Bone marrow (tissue), 2 donors: ENCODE data around the gene AFP.

ENCODE experiments used
- DNase-seq, 2 donors: peaks; one replicate each; lab custom pipeline; 2025; lab: John Stamatoyannopoulos, UW

Gene AFP

DNA sequence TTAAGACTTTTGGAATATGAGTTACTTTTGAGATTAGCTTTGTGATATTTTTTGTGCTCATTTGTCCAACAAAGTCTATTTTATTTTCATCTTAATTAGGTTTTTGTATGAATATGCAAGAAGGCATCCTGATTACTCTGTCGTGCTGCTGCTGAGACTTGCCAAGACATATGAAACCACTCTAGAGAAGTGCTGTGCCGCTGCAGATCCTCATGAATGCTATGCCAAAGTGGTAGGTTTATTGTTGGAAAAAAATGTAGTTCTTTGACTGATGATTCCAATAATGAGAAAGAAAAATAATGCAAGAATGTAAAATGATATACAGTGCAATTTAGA, 21.1 kb upstream of the AFP start:
- DNase-seq, result no peak

DNA sequence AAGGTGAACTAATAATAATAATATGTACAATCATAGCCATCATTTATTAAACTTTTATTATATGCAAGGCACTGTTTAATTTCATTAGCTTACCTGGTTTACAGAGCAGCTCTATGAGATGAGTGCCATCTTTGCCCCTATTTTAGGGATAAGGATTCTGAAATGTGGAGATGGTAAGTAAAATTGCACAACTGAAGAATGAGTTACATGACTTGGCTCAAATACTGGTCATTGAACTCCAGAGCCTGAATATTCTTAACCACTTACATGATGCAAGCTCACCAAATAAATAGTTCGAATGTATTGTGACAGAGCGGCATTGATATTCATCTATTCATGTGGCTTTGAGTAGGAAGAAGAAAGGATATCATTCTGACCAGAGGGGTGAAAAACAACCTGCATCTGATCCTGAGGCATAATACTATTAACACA, 20.2 kb upstream of the AFP start:
- DNase-seq, result no peak

DNA sequence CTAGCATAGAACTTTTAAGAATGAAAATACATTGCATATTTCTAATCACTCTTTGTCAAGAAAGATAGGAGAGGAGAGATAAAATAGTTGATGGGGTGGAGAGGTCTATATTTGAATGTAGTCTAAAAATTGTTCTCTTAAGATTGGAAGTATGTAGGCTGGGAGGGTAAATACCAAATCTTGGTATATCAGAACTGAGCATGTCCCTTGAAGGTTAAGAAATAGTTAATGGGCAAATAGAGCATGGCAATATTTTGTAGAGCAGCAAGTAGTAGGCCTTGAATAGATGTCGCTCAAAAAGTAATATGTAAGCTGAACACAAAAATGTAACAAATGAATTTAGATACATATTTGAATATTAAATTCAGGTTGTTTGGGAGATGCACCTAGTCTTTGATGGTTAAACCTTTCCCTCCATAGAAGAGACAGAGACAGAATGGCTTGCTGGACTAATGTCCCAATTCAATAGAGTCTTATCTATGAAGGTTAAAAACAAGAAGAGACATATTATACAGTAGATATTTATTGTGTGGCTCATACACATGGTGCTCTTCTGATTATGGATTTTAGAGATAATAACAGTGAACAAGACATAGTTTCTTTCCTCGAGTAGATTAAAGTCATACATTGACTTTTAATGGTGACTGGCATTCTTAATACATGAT, 19.5 kb upstream of the AFP start:
- DNase-seq, result no peak

DNA sequence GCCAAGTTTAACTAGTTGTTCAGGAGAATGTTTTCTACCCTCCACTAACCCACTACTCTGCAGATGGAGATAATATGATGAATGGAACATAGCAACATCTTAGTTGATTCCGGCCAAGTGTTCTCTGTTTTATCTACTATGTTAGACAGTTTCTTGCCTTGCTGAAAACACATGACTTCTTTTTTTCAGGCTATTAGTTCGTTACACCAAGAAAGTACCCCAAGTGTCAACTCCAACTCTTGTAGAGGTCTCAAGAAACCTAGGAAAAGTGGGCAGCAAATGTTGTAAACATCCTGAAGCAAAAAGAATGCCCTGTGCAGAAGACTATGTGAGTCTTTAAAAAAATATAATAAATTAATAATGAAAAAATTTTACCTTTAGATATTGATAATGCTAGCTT, 18.7 kb upstream of the AFP start:
- DNase-seq, result no peak

DNA sequence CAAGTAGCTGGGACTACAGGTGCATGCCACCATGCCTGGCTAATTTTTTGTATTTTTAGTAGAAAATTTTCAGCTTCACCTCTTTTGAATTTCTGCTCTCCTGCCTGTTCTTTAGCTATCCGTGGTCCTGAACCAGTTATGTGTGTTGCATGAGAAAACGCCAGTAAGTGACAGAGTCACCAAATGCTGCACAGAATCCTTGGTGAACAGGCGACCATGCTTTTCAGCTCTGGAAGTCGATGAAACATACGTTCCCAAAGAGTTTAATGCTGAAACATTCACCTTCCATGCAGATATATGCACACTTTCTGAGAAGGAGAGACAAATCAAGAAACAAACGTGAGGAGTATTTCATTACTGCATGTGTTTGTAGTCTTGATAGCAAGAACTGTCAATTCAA, 18.0 kb upstream of the AFP start:
- no peak for DNase-seq

DNA sequence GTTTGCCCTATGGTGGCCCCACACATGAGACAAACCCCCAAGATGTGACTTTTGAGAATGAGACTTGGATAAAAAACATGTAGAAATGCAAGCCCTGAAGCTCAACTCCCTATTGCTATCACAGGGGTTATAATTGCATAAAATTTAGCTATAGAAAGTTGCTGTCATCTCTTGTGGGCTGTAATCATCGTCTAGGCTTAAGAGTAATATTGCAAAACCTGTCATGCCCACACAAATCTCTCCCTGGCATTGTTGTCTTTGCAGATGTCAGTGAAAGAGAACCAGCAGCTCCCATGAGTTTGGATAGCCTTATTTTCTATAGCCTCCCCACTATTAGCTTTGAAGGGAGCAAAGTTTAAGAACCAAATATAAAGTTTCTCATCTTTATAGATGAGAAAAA, 17.3 kb upstream of the AFP start:
- DNase-seq, result no peak

DNA sequence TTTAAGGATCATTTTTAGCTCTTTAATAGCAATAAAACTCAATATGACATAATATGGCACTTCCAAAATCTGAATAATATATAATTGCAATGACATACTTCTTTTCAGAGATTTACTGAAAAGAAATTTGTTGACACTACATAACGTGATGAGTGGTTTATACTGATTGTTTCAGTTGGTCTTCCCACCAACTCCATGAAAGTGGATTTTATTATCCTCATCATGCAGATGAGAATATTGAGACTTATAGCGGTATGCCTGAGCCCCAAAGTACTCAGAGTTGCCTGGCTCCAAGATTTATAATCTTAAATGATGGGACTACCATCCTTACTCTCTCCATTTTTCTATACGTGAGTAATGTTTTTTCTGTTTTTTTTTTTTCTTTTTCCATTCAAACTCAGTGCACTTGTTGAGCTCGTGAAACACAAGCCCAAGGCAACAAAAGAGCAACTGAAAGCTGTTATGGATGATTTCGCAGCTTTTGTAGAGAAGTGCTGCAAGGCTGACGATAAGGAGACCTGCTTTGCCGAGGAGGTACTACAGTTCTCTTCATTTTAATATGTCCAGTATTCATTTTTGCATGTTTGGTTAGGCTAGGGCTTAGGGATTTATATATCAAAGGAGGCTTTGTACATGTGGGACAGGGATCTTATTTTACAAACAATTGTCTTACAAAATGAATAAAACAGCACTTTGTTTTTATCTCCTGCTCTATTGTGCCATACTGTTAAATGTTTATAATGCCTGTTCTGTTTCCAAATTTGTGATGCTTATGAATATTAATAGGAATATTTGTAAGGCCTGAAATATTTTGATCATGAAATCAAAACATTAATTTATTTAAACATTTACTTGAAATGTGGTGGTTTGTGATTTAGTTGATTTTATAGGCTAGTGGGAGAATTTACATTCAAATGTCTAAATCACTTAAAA, 16.6 kb upstream of the AFP start:
- no peak for DNase-seq

DNA sequence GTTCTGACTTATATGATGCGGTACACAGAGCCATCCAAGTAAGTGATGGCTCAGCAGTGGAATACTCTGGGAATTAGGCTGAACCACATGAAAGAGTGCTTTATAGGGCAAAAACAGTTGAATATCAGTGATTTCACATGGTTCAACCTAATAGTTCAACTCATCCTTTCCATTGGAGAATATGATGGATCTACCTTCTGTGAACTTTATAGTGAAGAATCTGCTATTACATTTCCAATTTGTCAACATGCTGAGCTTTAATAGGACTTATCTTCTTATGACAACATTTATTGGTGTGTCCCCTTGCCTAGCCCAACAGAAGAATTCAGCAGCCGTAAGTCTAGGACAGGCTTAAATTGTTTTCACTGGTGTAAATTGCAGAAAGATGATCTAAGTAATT, 15.4 kb upstream of the AFP start:
- DNase-seq, result no peak

DNA sequence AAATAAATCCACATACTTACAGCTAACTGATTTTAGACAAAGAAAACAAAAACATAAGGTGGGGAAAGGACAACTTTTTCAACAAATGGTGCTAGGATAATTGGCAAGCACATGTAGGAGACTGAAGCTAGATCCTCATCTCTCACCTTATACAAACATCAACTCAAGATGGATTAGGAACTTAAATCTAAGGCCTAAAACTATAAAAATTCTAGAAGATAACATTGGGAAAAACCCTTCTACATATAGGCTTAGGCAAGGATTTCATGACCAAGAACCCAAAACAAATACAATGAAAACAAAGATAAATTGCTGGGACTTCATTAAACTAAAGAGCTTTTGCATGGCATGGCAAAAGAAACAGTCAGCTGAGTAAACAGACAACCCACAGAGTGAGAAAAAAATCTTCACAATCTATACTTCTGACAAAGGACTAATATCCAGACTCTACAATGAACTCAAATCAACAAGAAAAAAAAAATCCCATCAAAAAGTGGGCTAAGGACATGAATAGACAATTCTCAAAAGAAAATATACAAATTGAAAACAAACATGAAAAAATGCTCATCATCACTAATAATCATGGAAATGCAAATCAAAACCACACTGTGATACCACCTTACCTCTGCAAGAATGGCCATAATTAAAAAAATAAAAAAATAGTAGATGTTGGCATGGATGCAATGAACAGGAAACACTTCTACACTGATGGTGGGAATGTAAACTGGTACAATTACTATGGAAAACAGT, 14.1 kb upstream of the AFP start:
- DNase-seq, result no peak

DNA sequence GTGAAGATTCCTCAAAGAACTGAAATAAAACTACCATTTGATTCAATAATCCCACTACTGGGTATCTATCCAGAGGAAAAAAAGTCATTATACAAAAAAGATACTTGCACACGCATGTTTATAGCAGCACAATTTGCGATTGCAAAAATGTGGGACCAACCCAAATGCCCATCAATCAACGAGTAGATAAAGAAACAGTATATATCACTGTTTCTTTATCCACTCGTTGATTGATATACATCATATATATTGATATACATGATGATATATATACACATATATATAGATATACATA, 13.6 kb upstream of the AFP start:
- no peak for DNase-seq

DNA sequence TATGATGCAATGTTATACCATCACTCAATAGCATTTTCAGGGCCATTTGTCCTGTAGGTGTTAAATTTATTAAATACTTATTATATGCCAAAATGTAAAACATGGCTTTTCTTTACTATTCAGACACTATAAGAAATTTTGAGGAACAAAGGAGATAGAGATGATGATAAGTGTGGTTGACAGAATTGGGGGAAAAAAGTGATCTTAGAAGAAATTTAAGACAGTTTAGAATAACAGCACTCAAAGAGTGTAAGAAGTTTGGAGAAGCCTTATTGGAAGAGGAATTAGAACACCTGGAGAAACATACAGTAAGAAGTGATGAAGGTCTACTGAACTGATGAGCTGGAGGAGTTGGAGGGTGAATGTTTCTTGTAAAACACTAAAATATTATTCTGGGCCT, 12.8 kb upstream of the AFP start:
- DNase-seq, result no peak

DNA sequence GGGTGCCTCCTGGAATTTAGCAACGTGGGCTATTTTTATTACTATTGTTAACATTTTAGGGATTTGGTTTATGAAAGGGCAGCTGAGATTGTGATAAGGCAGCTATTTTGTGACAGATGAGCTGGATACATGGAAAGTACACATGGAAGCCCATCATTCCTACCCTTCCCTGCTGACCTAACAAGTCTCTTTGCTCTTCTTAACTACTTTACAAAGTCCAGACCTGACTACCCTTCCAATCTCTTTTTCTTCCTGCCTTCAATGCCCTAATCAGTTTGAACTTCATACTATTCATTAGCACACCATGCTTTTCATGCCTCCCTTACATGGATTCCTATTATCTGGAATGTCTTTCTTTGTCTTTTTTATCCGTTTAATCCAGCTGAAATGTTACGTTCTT, 9.4 kb upstream of the AFP start:
- DNase-seq, result no peak

DNA sequence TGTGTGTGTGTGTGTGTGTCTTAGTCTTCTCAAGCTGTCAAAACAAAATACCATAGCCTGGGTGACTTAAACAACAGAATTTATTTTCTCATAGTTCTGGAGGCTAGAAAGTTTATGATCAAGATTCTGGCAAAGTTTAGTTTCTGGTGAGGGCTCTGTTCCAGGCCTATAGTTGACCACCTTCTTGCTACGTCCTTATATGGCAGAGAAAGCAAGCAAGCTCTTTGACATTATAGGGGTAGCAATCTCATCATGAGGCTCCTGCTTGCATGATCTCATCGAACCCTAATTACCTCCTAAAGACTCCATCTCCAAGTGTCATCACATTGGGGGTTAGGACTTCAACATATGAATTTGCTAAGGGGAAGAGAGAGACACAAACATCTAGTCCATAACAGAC, 6.9 kb upstream of the AFP start:
- DNase-seq, result no peak

DNA sequence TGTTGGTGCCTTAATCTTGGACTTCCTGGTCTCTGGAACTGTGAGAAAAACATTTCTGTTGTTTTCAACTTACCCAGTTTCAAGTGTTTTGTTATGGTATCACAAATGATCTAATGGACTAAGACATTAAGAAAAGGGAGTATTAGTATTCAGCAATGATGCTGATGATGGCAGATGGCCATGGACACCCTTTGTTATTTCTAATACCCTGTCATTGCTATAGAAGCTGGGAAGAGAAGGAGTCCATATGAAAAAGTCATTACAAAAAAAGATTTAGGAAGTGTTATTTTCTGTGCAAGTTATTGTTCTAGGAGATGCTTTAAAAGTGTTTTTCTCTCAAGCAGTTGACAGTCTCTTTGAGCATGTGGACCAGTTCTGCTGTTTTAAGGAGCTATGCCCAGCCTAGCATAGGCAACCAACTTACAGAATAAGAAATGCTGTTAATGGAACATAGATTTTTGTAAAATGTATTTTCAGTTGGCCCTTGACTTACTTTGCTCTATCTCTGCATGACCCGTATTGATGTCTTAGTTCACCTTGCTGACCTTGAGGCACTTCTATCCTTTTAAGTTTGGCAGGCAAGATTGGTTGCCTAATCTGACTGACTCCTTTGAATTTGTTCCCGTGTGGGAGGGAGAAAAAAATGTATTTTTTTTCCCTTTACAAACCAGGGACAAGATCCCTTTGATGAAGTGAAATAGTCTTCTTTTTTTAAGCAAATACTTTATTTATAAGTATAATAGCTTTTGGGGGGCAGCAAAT, 6.0 kb upstream of the AFP start:
- DNase-seq, result no peak

DNA sequence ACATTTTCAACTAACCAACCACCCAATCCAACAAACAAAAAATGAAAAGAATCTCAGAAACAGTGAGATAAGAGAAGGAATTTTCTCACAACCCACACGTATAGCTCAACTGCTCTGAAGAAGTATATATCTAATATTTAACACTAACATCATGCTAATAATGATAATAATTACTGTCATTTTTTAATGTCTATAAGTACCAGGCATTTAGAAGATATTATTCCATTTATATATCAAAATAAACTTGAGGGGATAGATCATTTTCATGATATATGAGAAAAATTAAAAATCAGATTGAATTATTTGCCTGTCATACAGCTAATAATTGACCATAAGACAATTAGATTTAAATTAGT, 4.2 kb upstream of the AFP start:
- no peak for DNase-seq

DNA sequence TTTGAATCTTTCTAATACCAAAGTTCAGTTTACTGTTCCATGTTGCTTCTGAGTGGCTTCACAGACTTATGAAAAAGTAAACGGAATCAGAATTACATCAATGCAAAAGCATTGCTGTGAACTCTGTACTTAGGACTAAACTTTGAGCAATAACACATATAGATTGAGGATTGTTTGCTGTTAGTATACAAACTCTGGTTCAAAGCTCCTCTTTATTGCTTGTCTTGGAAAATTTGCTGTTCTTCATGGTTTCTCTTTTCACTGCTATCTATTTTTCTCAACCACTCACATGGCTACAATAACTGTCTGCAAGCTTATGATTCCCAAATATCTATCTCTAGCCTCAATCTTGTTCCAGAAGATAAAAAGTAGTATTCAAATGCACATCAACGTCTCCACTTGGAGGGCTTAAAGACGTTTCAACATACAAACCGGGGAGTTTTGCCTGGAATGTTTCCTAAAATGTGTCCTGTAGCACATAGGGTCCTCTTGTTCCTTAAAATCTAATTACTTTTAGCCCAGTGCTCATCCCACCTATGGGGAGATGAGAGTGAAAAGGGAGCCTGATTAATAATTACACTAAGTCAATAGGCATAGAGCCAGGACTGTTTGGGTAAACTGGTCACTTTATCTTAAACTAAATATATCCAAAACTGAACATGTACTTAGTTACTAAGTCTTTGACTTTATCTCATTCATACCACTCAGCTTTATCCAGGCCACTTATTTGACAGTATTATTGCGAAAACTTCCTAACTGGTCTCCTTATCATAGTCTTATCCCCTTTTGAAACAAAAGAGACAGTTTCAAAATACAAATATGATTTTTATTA, 3.6 kb upstream of the AFP start:
- DNase-seq, result no peak

DNA sequence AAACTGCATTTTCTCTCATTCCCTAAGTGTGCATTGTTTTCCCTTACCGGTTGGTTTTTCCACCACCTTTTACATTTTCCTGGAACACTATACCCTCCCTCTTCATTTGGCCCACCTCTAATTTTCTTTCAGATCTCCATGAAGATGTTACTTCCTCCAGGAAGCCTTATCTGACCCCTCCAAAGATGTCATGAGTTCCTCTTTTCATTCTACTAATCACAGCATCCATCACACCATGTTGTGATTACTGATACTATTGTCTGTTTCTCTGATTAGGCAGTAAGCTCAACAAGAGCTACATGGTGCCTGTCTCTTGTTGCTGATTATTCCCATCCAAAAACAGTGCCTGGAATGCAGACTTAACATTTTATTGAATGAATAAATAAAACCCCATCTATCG, 2.9 kb upstream of the AFP start:
- DNase-seq, result no peak

DNA sequence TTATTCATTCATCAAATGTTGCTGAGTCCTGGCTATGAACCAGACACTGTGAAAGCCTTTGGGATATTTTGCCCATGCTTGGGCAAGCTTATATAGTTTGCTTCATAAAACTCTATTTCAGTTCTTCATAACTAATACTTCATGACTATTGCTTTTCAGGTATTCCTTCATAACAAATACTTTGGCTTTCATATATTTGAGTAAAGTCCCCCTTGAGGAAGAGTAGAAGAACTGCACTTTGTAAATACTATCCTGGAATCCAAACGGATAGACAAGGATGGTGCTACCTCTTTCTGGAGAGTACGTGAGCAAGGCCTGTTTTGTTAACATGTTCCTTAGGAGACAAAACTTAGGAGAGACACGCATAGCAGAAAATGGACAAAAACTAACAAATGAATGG, 1.7 kb upstream of the AFP start:
- peak in 1 of 2 donors; percentile 10 for DNase-seq

DNA sequence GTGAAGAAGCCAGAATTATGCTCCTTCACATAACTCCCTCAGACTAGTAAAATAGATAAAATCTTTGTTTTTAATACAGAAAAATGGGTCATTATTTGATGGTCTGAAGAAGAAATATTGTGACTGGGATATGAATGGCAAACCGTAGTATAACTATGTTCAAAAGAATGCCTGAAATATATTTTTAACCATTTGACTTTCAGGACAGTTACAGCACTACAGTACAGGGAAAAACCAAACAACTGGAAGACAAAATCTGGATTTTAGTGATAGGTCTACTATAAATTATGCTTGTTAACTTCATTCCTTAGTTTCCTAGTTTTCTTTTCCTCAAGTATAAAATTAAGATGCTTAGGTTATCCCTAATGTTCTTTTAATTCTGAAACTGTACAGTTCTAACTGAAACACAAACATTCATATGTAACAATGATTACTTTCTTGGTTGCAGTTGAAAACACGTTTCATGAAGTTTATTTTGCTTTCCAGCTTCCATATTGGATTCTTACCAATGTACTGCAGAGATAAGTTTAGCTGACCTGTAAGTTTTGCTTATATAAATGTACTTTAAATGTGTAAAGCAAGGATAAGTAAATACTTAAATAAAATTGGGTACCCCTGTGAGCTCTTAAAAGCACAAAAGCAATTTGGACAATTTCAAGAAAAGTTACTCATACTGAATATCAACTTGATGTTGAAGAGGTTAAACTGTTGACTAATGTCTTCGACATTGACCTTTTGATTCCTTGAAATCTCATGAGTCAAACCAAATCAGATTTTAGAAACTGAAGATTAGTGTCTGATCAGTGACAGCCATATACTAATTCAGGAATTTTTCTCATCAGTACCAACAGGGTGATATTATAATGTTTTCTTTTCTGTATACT, 895 bp downstream of the AFP start:
- DNase-seq, result no peak

DNA sequence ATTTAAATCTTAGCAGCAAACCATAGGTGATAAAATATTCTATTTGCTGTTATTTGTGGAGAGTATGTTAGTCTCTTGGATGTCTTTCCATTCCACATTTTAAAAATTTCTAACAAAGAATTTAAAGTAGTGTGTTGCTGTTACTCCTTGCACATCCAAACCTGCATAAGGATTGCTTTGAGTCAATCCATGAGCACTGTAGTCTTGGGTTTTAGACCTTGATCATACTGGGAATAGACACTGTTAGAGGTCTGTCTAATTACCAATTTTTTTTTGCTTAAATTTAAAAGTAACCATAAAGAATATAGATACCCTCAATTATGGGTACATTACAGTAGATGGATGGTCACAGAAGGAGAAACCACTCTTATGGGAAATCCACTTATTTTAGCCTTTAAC, 1.5 kb downstream of the AFP start:
- no peak for DNase-seq

DNA sequence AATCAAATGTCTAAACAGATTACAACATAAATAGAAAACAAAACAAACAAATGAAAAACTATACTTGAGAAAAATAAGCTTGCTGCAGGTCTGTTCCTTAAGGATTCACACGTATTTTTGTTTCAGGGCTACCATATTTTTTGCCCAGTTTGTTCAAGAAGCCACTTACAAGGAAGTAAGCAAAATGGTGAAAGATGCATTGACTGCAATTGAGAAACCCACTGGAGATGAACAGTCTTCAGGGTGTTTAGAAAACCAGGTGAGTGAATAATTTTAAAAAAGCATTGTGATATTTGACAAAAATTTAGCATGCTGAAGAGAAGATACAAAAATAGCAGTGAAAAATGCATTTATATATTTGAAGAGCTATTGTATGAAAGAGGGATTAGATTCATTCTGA, 2.0 kb downstream of the AFP start:
- DNase-seq, result no peak
